Esophagus squamous epithelium (tissue), 5 donors: ENCODE measurements around the gene PLXNB1. TPM values are rescaled to one million over a fixed set of nuclear protein-coding genes. Genes with fewer than 3 reads are reported as not detected.
A peak's percentile ranks its signal among the peaks of the same experiment; 100 is the strongest.

Experiments
- DNase-seq: peaks from one replicate; lab custom pipeline; 2025; lab: John Stamatoyannopoulos, UW
- H3K27ac ChIP-seq, 4 donors: fragments of 200-600 bp; sonication (generic); one replicate each; pipeline ENCODE4 v1.5.1; 2016 to 2019; ENCODE audit warnings: mild to moderate bottlenecking in 1 of 4
- H3K27me3 ChIP-seq, 4 donors: fragments of 200-600 bp; sonication (generic); 1 replicate in 3 of 4; 2 replicates in 1 of 4; pipeline versions ENCODE4 v1.5.1 to v1.6.0; 2017 to 2021; ENCODE audit warnings: antibody characterized with exemption in 1 of 4
- H3K36me3 ChIP-seq, 3 donors: fragments of 200-600 bp; sonication (generic); one replicate each; pipeline ENCODE4 v1.5.1; 2016 to 2019
- H3K4me1 ChIP-seq, 3 donors: fragments of 200-600 bp; sonication (generic); one replicate each; pipeline ENCODE4 v1.5.1; 2017 to 2019
- H3K4me3 ChIP-seq, 4 donors: fragments of 200-600 bp; sonication (generic); 1 replicate in 3 of 4; 2 replicates in 1 of 4; pipeline ENCODE4 v1.5.1; 2016 to 2019; ENCODE audit warnings: mild to moderate bottlenecking in 2 of 4, moderate library complexity in 1 of 4
- H3K9me3 ChIP-seq, 3 donors: fragments of 200-600 bp; sonication (generic); one replicate each; pipeline ENCODE4 v1.5.1; 2016 to 2019
- CTCF ChIP-seq, 6 experiments: fragments of 450-650 bp in 4 of 6; fragments of 200-600 bp in 2 of 6; sonication (generic) in 2 of 6; IDR thresholded peaks; one replicate each; pipeline ENCODE4 v1.5.1; 2016 to 2019; ENCODE audit warnings: antibody characterized with exemption in 6 of 6, mild to moderate bottlenecking in 4 of 6, moderate library complexity in 4 of 6
- POLR2A ChIP-seq, 4 donors: fragments of 450-650 bp; IDR thresholded peaks; one replicate each; pipeline ENCODE4 v1.6.1; 2017; ENCODE audit warnings: antibody characterized with exemption in 4 of 4, mild to moderate bottlenecking in 4 of 4, moderate library complexity in 3 of 4
- WGBS, 2 donors: methylation state at CpG; one replicate each; pipeline ENCODE4 v1.1.5; 2018; 5-methylcytosine and 5-hydroxymethylcytosine counted together
- intact Hi-C: fragments of 100-400 bp; cut with DNase I; formaldehyde crosslinking; loops from one replicate; pipeline ENCODE4 v1.15.0; 2022
- total RNA-seq, 4 donors: library from RNA; depleted of rRNA; stranded (reverse); fragments of >200 nt; gene quantifications; one replicate each; pipeline ENCODE4 v1.1.0, GENCODE V29; 2016
- donor health status: DM: yes; HTN: yes; CAD: no.

PLXNB1 gene
- total RNA-seq, 4 donors from 2014 or later, result 57.7 to 215 (median 128) TPM

GRCh38 chr3:48467473-48468267 is 37.8 kb upstream of the PLXNB1 start:
- intact Hi-C loops, result loop anchor here (5.0 kb wide), 1 partner anchor 35 kb away; the partner anchor contains the start of gene SHISA5
- WGBS, 2 donors, result 36 to 46% methylated on average over 5 of the region's 7 CpGs
- Histone ChIP-seq H3K4me1 (peaks cover 67 to 84% (median 70%) of the 10 kb centered on the region in 3 donors), H3K36me3 (peaks cover 20 to 60% (median 20%) of the 10 kb centered on the region in 3 donors), H3K4me3 (peak overlapping the region in 3 of 4 donors; percentile 51 to 75 (median 53)), H3K27me3 (no peaks in the 10 kb centered on the region), H3K9me3 (no peaks in the 10 kb centered on the region), H3K27ac (peak overlapping the region; percentile 91 to 100 (median 99))
- no peak for DNase-seq
- no peak for TF ChIP-seq POLR2A (IDR thresholded peaks at IDR 0.05)
- TF ChIP-seq CTCF (IDR thresholded peaks at IDR 0.05), result no peak

GRCh38 chr3:48467110-48467454 is 37.2 kb upstream of the PLXNB1 start:
- H3K9me3 ChIP-seq, result no peaks in the 10 kb centered on the region
- peaks cover 20 to 64% (median 20%) of the 10 kb centered on the region in 3 donors for H3K36me3 ChIP-seq
- H3K4me3 ChIP-seq, result peak overlapping the region; percentile 37 to 75 (median 52)
- H3K27ac ChIP-seq, result peak overlapping the region; percentile 91 to 100 (median 99)
- peaks cover 65 to 78% (median 68%) of the 10 kb centered on the region in 3 donors for H3K4me1 ChIP-seq
- intact Hi-C loops, result loop anchor here (5.0 kb wide), 1 partner anchor 35 kb away; the partner anchor contains the start of gene SHISA5
- H3K27me3 ChIP-seq, result no peaks in the 10 kb centered on the region
- DNase-seq, result no peak
- 27 to 40% methylated on average over 1 to 2 of the region's 9 CpGs for WGBS, 2 donors
- TF ChIP-seq CTCF (IDR thresholded peaks at IDR 0.05) (no peak), POLR2A (IDR thresholded peaks at IDR 0.05) (no peak)

- Histone ChIP-seq H3K36me3 (peaks cover 20 to 69% (median 21%) of the 10 kb centered on the region in 3 donors), H3K4me1 (peaks cover 60 to 73% (median 63%) of the 10 kb centered on the region in 3 donors), H3K27ac (peak overlapping the region; percentile 91 to 100 (median 99)), H3K9me3 (no peaks in the 10 kb centered on the region), H3K4me3 (peak overlapping the region; percentile 37 to 75 (median 52)), H3K27me3 (no peaks in the 10 kb centered on the region)
- DNase-seq, result no peak
- TF ChIP-seq CTCF (IDR thresholded peaks at IDR 0.05) (no peak), POLR2A (IDR thresholded peaks at IDR 0.05) (peak in 1 of 4 donors; percentile 30)
- intact Hi-C loops, result loop anchor here (5.0 kb wide), 1 partner anchor 36 kb away; the partner anchor contains the start of gene SHISA5
- WGBS, 2 donors, result 2 to 18% methylated on average over 7 to 9 of the region's 19 CpGs
Observed at GRCh38 chr3:48466386-48467109, 36.7 kb upstream of the PLXNB1 start.

- peaks cover 55 to 65% (median 56%) of the 10 kb centered on the region in 3 donors for H3K4me1 ChIP-seq
- H3K36me3 ChIP-seq, result peaks cover 20 to 77% (median 29%) of the 10 kb centered on the region in 3 donors
- TF ChIP-seq CTCF (IDR thresholded peaks at IDR 0.05), result peak; percentile 49 to 87 (median 58)
- peak in 3 of 4 donors; percentile 42 to 94 (median 84) for TF ChIP-seq POLR2A (IDR thresholded peaks at IDR 0.05)
- peak overlapping the region; percentile 91 to 100 (median 99) for H3K27ac ChIP-seq
- peak overlapping the region; percentile 37 to 75 (median 52) for H3K4me3 ChIP-seq
- 0% methylated on average over 3 of the region's 21 CpGs; no CpG with 5 or more reads in 1 of the 2 donors for WGBS, 2 donors
- no peaks in the 10 kb centered on the region for H3K9me3 ChIP-seq
- H3K27me3 ChIP-seq, result no peaks in the 10 kb centered on the region
- DNase-seq, result peak; percentile 85
- intact Hi-C loops, result loop anchor here (5.0 kb wide), 1 partner anchor 37 kb away; the partner anchor contains the start of gene SHISA5
Observed at GRCh38 chr3:48465531-48466378, 35.9 kb upstream of the PLXNB1 start.
